HuH-7 (cell line): ENCODE measurements around the gene LRRC15.

Experiments
- DNase-seq: peaks from one replicate; pipeline ENCODE4 v3.0.0; 2011; ENCODE audit warnings: low spot score

LRRC15 gene

GRCh38 chr3:194333212-194333980 lies 36.1 kb downstream of the LRRC15 start:
- peak; percentile 85 for DNase-seq

GRCh38 chr3:194332858-194333211 lies 36.7 kb downstream of the LRRC15 start:
- no peak for DNase-seq

GRCh38 chr3:194330579-194330978 lies 39.0 kb downstream of the LRRC15 start:
- DNase-seq = no peak

- no peak for DNase-seq
Observed at GRCh38 chr3:194330160-194330559, 39.4 kb downstream of the LRRC15 start.

- DNase-seq = no peak
Observed at GRCh38 chr3:194329583-194329965, 40.0 kb downstream of the LRRC15 start.

- no peak for DNase-seq
Observed at GRCh38 chr3:194328942-194329582, 40.5 kb downstream of the LRRC15 start.

GRCh38 chr3:194328053-194328657 lies 41.4 kb downstream of the LRRC15 start:
- no peak for DNase-seq

GRCh38 chr3:194327218-194328052 lies 42.1 kb downstream of the LRRC15 start:
- no peak for DNase-seq

GRCh38 chr3:194326968-194327217 lies 42.6 kb downstream of the LRRC15 start:
- DNase-seq = no peak

- DNase-seq = peak; percentile 55
Observed at GRCh38 chr3:194326192-194326967, 43.2 kb downstream of the LRRC15 start.

GRCh38 chr3:194325424-194326153 lies 44.0 kb downstream of the LRRC15 start:
- no peak for DNase-seq

- no peak for DNase-seq
Observed at GRCh38 chr3:194324823-194325327, 44.7 kb downstream of the LRRC15 start.

- peak; percentile 91 for DNase-seq
Observed at GRCh38 chr3:194323785-194324735, 45.5 kb downstream of the LRRC15 start.

GRCh38 chr3:194322678-194323211 lies 46.8 kb downstream of the LRRC15 start:
- no peak for DNase-seq

- no peak for DNase-seq
Observed at GRCh38 chr3:194321693-194322640, 47.6 kb downstream of the LRRC15 start.

GRCh38 chr3:194320744-194321243 lies 48.7 kb downstream of the LRRC15 start:
- peak; percentile 93 for DNase-seq

- DNase-seq = no peak
Observed at GRCh38 chr3:194320100-194320499, 49.4 kb downstream of the LRRC15 start.

- DNase-seq = no peak
Observed at GRCh38 chr3:194318511-194319161, 50.9 kb downstream of the LRRC15 start.
